Stimulated activated CD8-positive, alpha-beta memory T cell treated with anti-CD3 and anti-CD28 coated beads, Interleukin-2, amount 100 ng/mL, for 1 hour (primary cell): ENCODE results near the gene PIWIL4.

ENCODE experiments used
- DNase-seq, 2 donors: peaks; one replicate each; pipeline ENCODE4 v3.0.0-alpha.2; 2020; ENCODE audit warnings: low read depth in 2 of 2

The PIWIL4 gene

GRCh38 chr11:94662065-94662779 lies 95.1 kb downstream of the PIWIL4 start:
- DNase-seq = no peak

- no peak for DNase-seq
Measured at GRCh38 chr11:94662846-94663390, 95.8 kb downstream of the PIWIL4 start.

- no peak for DNase-seq
Measured at GRCh38 chr11:94664346-94664745, 97.2 kb downstream of the PIWIL4 start.

GRCh38 chr11:94665116-94665659 lies 98.0 kb downstream of the PIWIL4 start:
- DNase-seq = no peak

- no peak for DNase-seq
Measured at GRCh38 chr11:94666792-94667721, 99.9 kb downstream of the PIWIL4 start.

- no peak for DNase-seq
Measured at GRCh38 chr11:94668212-94668793, 101.1 kb downstream of the PIWIL4 start.

- no peak for DNase-seq
Measured at GRCh38 chr11:94669023-94669422, 101.9 kb downstream of the PIWIL4 start.
